CD14-positive monocyte (primary cell): ENCODE measurements around the gene MYZAP. TPM values are rescaled to one million over a fixed set of nuclear protein-coding genes. Genes with fewer than 3 reads are reported as not detected.

ENCODE experiments used
- DNase-seq, 3 donors: peaks; one replicate each; pipeline ENCODE4 v3.0.0-alpha.2; 2011 to 2022
- H2AFZ ChIP-seq: 2 replicates; pipeline ENCODE4 v1.6.0; 2012; ENCODE audit warnings: mild to moderate bottlenecking, low read depth, low read length, inconsistent platforms; ENCODE audit not compliant: insufficient read depth, poor library complexity, severe bottlenecking
- H3K27ac ChIP-seq, 2 donors: 1 replicate in 1 of 2; 2 replicates in 1 of 2; pipeline ENCODE4 v1.5.1; 2012 to 2013; ENCODE audit warnings: low read length in 2 of 2, control low read depth in 1 of 2, inconsistent platforms in 1 of 2, low read depth in 1 of 2, mild to moderate bottlenecking in 1 of 2
- H3K27me3 ChIP-seq, 2 donors: one replicate each; pipeline versions ENCODE4 v1.6.0 to v1.6.1; 2011 to 2013; ENCODE audit warnings: low read length in 2 of 2; ENCODE audit not compliant: control insufficient read depth in 2 of 2, insufficient read depth in 2 of 2
- H3K36me3 ChIP-seq, 2 donors: replicated peaks in 1 of 2; 1 replicate in 1 of 2; 2 replicates in 1 of 2; pipeline versions ENCODE4 v1.5.1 to v1.6.1; 2012 to 2013; ENCODE audit warnings: low read length in 2 of 2, control low read depth in 1 of 2, inconsistent platforms in 1 of 2, mild to moderate bottlenecking in 1 of 2; ENCODE audit not compliant: insufficient read depth in 2 of 2, control insufficient read depth in 1 of 2
- H3K4me1 ChIP-seq, 2 donors: 1 replicate in 1 of 2; 2 replicates in 1 of 2; pipeline versions ENCODE4 v1.5.1 to v1.6.1; 2012 to 2013; ENCODE audit warnings: low read length in 2 of 2, control low read depth in 1 of 2, inconsistent platforms in 1 of 2, mild to moderate bottlenecking in 1 of 2, moderate library complexity in 1 of 2; ENCODE audit not compliant: insufficient read depth in 2 of 2, control insufficient read depth in 1 of 2
- H3K4me2 ChIP-seq: replicated peaks from 2 replicates; pipeline ENCODE3; 2012; ENCODE audit warnings: low read length, moderate library complexity, mild to moderate bottlenecking; ENCODE audit not compliant: poor library complexity, severe bottlenecking; ENCODE audit errors: extremely low read depth
- H3K4me3 ChIP-seq, 3 experiments: fragments of 200-600 bp in 1 of 3; sonication (generic) in 1 of 3; replicated peaks in 1 of 3; 1 replicate in 2 of 3; 2 replicates in 1 of 3; pipeline ENCODE4 v1.5.1; 2011 to 2013; ENCODE audit warnings: low read length in 3 of 3, mild to moderate bottlenecking in 3 of 3, control low read depth in 2 of 3, low read depth in 2 of 3, inconsistent platforms in 1 of 3, moderate library complexity in 1 of 3
- H3K79me2 ChIP-seq: 2 replicates; pipeline ENCODE4 v1.6.0; 2012; ENCODE audit warnings: mild to moderate bottlenecking, control low read depth, inconsistent platforms, low read length, moderate library complexity; ENCODE audit not compliant: insufficient read depth
- H3K9ac ChIP-seq: 2 replicates; pipeline ENCODE4 v1.6.0; 2017; ENCODE audit warnings: low read length, mild to moderate bottlenecking; ENCODE audit not compliant: insufficient read depth, poor library complexity, severe bottlenecking
- H3K9me3 ChIP-seq, 2 donors: replicated peaks in 1 of 2; 1 replicate in 1 of 2; 2 replicates in 1 of 2; pipeline versions ENCODE4 v1.5.1 to v1.6.1; 2012 to 2013; ENCODE audit warnings: low read length in 2 of 2, control low read depth in 1 of 2; ENCODE audit not compliant: control insufficient read depth in 1 of 2, insufficient read depth in 1 of 2
- H4K20me1 ChIP-seq: 2 replicates; pipeline ENCODE4 v1.6.0; 2012; ENCODE audit warnings: mild to moderate bottlenecking, low read length, control low read depth, moderate library complexity; ENCODE audit not compliant: insufficient read depth
- H3K27ac Mint-ChIP-seq, 7 donors: one replicate each; pipeline ENCODE4 v1.8.0; 2020; ENCODE audit warnings: mild to moderate bottlenecking in 7 of 7, mixed read lengths in 7 of 7, moderate library complexity in 6 of 7, inconsistent platforms in 2 of 7
- H3K27me3 Mint-ChIP-seq, 3 donors: one replicate each; pipeline ENCODE4 v1.8.0; 2021 to 2022; ENCODE audit warnings: low read depth in 3 of 3, mild to moderate bottlenecking in 3 of 3, mixed read lengths in 3 of 3, moderate library complexity in 3 of 3, inconsistent platforms in 1 of 3
- H3K36me3 Mint-ChIP-seq, 2 donors: one replicate each; pipeline ENCODE4 v1.8.0; 2020; ENCODE audit warnings: mixed read lengths in 2 of 2, inconsistent platforms in 1 of 2, mild to moderate bottlenecking in 1 of 2
- H3K4me1 Mint-ChIP-seq: one replicate; pipeline ENCODE4 v1.8.0; 2020; ENCODE audit warnings: mild to moderate bottlenecking, mixed read lengths
- H3K4me3 Mint-ChIP-seq, 2 donors: one replicate each; pipeline ENCODE4 v1.8.0; 2020; ENCODE audit warnings: mild to moderate bottlenecking in 2 of 2, mixed read lengths in 2 of 2, moderate library complexity in 1 of 2
- H3K9me3 Mint-ChIP-seq, 7 donors: one replicate each; pipeline ENCODE4 v1.8.0; 2020 to 2022; ENCODE audit warnings: mixed read lengths in 7 of 7, mild to moderate bottlenecking in 6 of 7, moderate library complexity in 6 of 7, inconsistent platforms in 2 of 7
- WGBS: methylation state at CpG from one replicate; pipeline ENCODE4 v1.1.5; 2013; ENCODE audit warnings: missing lambda C conversion rate; ENCODE audit not compliant: insufficient coverage; 5-methylcytosine and 5-hydroxymethylcytosine counted together
- intact Hi-C, 2 donors: fragments of 100-400 bp; cut with micrococcal nuclease; formaldehyde crosslinking; loops; one replicate each; pipeline versions ENCODE4 v1.15.0 to v1.15.1; 2023
- polyA plus RNA-seq, 3 donors: library from polyadenylated mRNA; depleted of rRNA in 1 of 3; unstranded in 2 of 3; stranded (reverse) in 1 of 3; fragments of 300-500 nt in 2 of 3; fragments of >200 nt in 1 of 3; fragmentation: Illumina TruSeq in 2 of 3; gene quantifications; 1 replicate in 2 of 3; 2 replicates in 1 of 3; pipeline ENCODE4 v1.2.3, GENCODE V29; 2012 to 2021
- TF ChIP-seq, protein P1 (sequence below): fragments of 200-600 bp; IDR thresholded peaks from one replicate; pipeline ENCODE4 v1.8.0; 2022; ENCODE audit warnings: antibody characterized with exemption, mild to moderate bottlenecking

The MYZAP gene
- polyA plus RNA-seq, 3 donors, result 0.12 to 0.13 TPM; not detected in 1

DNA sequence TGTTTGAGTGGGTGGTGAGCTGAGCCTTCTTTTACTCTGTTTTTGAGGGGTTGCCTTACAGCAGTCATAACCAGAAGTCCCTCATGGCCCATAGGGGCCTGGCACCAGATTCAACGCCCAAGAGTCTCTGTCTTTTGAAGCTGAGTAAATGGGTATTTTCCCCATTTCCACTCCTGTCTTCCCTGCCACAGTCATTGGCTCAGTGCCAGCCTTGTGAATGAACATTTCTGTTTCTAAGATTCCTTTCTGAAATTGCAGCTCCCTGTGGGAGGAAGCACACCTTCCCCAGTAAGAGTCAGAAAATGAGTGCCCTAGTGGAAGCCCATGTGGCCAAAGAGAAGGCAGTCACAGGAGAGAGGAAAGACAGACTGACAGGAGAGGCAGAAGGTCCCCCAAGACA is 71.1 kb downstream of the MYZAP start:
- Histone ChIP-seq H3K27ac (no peak overlapping the region), H2AFZ (no peak overlapping the region), H3K4me3 (no peak overlapping the region), H4K20me1 (no peaks in the 10 kb centered on the region), H3K27me3 (no peaks in the 10 kb centered on the region), H3K9ac (no peak overlapping the region), H3K4me1 (no peaks in the 10 kb centered on the region), H3K36me3 (no peaks in the 10 kb centered on the region), H3K79me2 (no peaks in the 10 kb centered on the region), H3K9me3 (no peaks in the 10 kb centered on the region), H3K4me2 (no peak overlapping the region)
- H3K4me3 Mint-ChIP-seq, result no peak overlapping the region
- DNase-seq, result no peak
- peak overlapping the region in 1 of 7 donors; percentile 16 for H3K27ac Mint-ChIP-seq
- 88% methylated on average over 1 of the region's 1 CpG for WGBS
- H3K27me3 Mint-ChIP-seq, result peaks cover 0 to 5% (median 2%) of the 10 kb centered on the region in 3 donors
- H3K9me3 Mint-ChIP-seq, result no peaks in the 10 kb centered on the region
- intact Hi-C loops, result no loop called here
- TF ChIP-seq, protein P1, sequence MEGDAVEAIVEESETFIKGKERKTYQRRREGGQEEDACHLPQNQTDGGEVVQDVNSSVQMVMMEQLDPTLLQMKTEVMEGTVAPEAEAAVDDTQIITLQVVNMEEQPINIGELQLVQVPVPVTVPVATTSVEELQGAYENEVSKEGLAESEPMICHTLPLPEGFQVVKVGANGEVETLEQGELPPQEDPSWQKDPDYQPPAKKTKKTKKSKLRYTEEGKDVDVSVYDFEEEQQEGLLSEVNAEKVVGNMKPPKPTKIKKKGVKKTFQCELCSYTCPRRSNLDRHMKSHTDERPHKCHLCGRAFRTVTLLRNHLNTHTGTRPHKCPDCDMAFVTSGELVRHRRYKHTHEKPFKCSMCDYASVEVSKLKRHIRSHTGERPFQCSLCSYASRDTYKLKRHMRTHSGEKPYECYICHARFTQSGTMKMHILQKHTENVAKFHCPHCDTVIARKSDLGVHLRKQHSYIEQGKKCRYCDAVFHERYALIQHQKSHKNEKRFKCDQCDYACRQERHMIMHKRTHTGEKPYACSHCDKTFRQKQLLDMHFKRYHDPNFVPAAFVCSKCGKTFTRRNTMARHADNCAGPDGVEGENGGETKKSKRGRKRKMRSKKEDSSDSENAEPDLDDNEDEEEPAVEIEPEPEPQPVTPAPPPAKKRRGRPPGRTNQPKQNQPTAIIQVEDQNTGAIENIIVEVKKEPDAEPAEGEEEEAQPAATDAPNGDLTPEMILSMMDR, result no peak
- H3K36me3 Mint-ChIP-seq, result no peaks in the 10 kb centered on the region
- H3K4me1 Mint-ChIP-seq, result no peaks in the 10 kb centered on the region

DNA sequence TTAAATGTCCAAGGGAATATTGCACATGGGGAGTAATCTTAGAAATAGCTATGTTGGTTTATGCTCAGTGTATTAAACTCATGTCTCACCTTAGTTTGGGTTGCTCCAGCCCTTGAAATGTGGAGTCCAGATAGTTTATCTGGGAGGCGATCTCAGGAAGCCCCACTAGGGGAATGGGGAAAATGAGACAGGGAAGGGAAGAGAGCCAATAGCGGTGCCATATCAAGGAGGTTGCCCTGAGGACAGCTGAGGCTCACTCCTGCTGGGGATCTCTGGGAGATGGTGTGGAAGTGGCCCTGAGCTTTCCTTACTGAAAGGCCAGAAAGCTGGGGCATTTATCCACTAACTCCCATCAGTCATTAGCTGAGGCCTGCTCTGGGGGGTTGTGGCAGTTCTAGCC is 71.6 kb downstream of the MYZAP start:
- intact Hi-C loops, result no loop called here
- no peaks in the 10 kb centered on the region for H3K79me2 ChIP-seq
- no peaks in the 10 kb centered on the region for H3K27me3 ChIP-seq
- Mint-ChIP-seq H3K9me3 (no peaks in the 10 kb centered on the region), H3K27ac (no peak overlapping the region), H3K4me1 (no peaks in the 10 kb centered on the region), H3K27me3 (peaks cover 0 to 5% (median 2%) of the 10 kb centered on the region in 3 donors), H3K36me3 (no peaks in the 10 kb centered on the region), H3K4me3 (no peak overlapping the region)
- TF ChIP-seq, protein P1, result no peak
- H3K36me3 ChIP-seq, result no peaks in the 10 kb centered on the region
- no peak overlapping the region for H2AFZ ChIP-seq
- H3K9ac ChIP-seq, result no peak overlapping the region
- no peak overlapping the region for H3K4me3 ChIP-seq
- 100% methylated on average over 1 of the region's 2 CpGs for WGBS
- H3K4me1 ChIP-seq, result no peaks in the 10 kb centered on the region
- H3K27ac ChIP-seq, result no peak overlapping the region
- no peaks in the 10 kb centered on the region for H3K9me3 ChIP-seq
- no peak overlapping the region for H3K4me2 ChIP-seq
- no peaks in the 10 kb centered on the region for H4K20me1 ChIP-seq
- no peak for DNase-seq
